Measurements from ENCODE around the gene ASTN2.
A peak's percentile ranks its signal among the peaks of the same experiment; 100 is the strongest.

ASTN2 gene

GRCh38 chr9:117414906-117415331 lies at the start of gene ASTN2:
TSS of gene ASTN2 (minus strand) at chr9:117415057. CDS start at chr9:117414938, 119 bp downstream.
- DNase-seq (ENCODE audit: low spot score) = no peak

GRCh38 chr9:117462861-117463260 lies 48.0 kb upstream of the ASTN2 start:
- no peak for DNase-seq (ENCODE audit: low spot score)

- no peak for DNase-seq (ENCODE audit: low spot score)
Observed at GRCh38 chr9:117461386-117461785, 46.5 kb upstream of the ASTN2 start.

- no peak for DNase-seq (ENCODE audit: low spot score)
Observed at GRCh38 chr9:117460743-117461142, 45.9 kb upstream of the ASTN2 start.

GRCh38 chr9:117459913-117460312 lies 45.1 kb upstream of the ASTN2 start:
- no peak for DNase-seq (ENCODE audit: low spot score)

- no peak for DNase-seq (ENCODE audit: low spot score)
Observed at GRCh38 chr9:117458066-117458465, 43.2 kb upstream of the ASTN2 start.

- DNase-seq (ENCODE audit: low spot score) = no peak
Observed at GRCh38 chr9:117454711-117455110, 39.9 kb upstream of the ASTN2 start.

GRCh38 chr9:117453737-117454136 lies 38.9 kb upstream of the ASTN2 start:
- no peak for DNase-seq (ENCODE audit: low spot score)

- DNase-seq (ENCODE audit: low spot score) = no peak
Observed at GRCh38 chr9:117451311-117451710, 36.5 kb upstream of the ASTN2 start.

- DNase-seq (ENCODE audit: low spot score) = no peak
Observed at GRCh38 chr9:117448066-117448465, 33.2 kb upstream of the ASTN2 start.

- DNase-seq (ENCODE audit: low spot score) = no peak
Observed at GRCh38 chr9:117445631-117446030, 30.8 kb upstream of the ASTN2 start.

GRCh38 chr9:117444501-117444900 lies 29.6 kb upstream of the ASTN2 start:
- no peak for DNase-seq (ENCODE audit: low spot score)

- DNase-seq (ENCODE audit: low spot score) = no peak
Observed at GRCh38 chr9:117437283-117437682, 22.4 kb upstream of the ASTN2 start.

GRCh38 chr9:117435630-117436261 lies 20.9 kb upstream of the ASTN2 start:
- no peak for DNase-seq (ENCODE audit: low spot score)

- DNase-seq (ENCODE audit: low spot score) = no peak
Observed at GRCh38 chr9:117434566-117434965, 19.7 kb upstream of the ASTN2 start.

- no peak for DNase-seq (ENCODE audit: low spot score)
Observed at GRCh38 chr9:117430813-117431212, 16.0 kb upstream of the ASTN2 start.

- DNase-seq (ENCODE audit: low spot score) = no peak
Observed at GRCh38 chr9:117427357-117427913, 12.6 kb upstream of the ASTN2 start.

- DNase-seq (ENCODE audit: low spot score) = no peak
Observed at GRCh38 chr9:117425566-117425965, 10.7 kb upstream of the ASTN2 start.

GRCh38 chr9:117424291-117424690 lies 9.4 kb upstream of the ASTN2 start:
- DNase-seq (ENCODE audit: low spot score) = no peak

- no peak for DNase-seq (ENCODE audit: low spot score)
Observed at GRCh38 chr9:117418111-117418510, 3.3 kb upstream of the ASTN2 start.

GRCh38 chr9:117416856-117417255 lies 2.0 kb upstream of the ASTN2 start:
- no peak for DNase-seq (ENCODE audit: low spot score)

GRCh38 chr9:117415358-117415914 lies 579 bp upstream of the ASTN2 start:
- DNase-seq (ENCODE audit: low spot score) = no peak

- peak; percentile 53 for DNase-seq (ENCODE audit: low spot score)
Observed at GRCh38 chr9:117414220-117414905, 494 bp downstream of the ASTN2 start.

Measured in HuH-7 (cell line).